KBM-7 (cell line): ENCODE results near the gene PCGF2.

Experiments
- DNase-seq: peaks from one replicate; pipeline ENCODE4 v3.0.0-alpha.2; 2015
- in situ Hi-C: fragments of 300-500 bp; cut with MboI; formaldehyde crosslinking; loops from 2 replicates; pipeline ENCODE4 v1.14.3; 2020; ENCODE audit warnings: low sequenced_read_pairs, low pct_unique_long_range_greater_than_20kb, mixed read lengths

PCGF2 gene

DNA sequence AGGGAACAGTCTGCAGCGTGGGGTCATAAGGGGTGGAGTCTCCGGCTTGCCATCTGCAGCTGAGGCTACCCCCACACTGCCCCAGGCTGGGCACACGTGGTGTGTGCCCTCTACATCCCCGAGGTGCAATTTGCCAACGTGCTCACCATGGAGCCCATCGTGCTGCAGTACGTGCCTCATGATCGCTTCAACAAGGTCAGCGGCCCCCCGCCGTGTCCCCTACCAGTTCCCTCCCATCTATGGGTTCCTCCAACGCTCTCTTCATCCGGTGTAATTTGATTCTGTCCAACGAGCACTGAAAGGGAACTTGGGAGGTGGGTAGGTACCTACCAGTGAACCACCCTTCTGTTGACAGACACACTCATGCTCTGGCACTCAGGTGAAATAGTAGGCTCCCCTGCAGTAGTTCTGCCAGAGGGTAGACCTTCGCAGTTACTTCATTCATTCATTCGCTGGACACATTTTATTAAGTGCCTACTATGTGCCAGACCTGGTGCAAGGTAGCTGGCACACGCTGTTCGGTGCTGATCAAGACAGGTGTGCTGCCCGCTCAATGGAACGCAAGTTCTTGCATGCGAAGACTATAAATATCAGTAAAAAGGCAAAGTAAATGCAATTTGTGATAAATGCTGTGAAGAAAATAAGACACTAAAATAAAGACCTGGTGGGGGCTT lies 40.3 kb downstream of the PCGF2 start:
- in situ Hi-C loops: no loop called here
- DNase-seq: no peak

DNA sequence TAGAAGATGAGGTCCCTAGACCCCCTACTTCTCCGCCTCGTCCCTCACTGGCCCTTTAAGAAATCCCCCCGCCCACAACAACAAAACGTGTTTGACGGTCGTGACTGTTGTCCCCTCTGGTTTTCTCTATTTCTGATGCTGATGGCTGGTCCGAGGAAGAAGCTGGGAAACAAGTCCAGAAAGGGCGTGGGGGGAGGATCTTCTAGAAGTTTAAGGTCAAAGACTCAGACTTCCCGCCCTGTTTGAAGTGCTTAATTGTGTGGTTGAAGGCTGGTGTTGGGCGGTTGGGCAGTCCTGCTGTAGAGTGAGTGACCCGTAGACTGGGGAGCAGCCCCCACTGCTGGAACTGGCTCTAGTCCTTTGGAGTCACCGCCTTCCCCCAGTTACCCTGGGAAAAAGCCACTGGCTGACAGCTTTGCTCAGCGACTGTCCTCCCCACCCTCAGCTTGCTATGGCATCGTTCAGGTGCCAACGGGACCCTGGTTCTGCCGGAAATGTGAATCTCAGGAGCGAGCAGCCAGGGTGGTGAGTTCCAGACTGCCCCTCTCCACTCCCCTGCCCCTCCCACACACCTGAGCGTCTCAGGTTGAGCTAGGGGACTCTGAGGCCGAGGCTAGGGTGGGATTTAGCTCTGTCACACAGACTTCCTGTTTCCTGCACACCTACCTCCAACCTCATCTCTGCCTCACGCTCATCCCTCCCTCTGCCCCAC lies 41.5 kb downstream of the PCGF2 start:
- DNase-seq: peak; percentile 36
- in situ Hi-C loops: no loop called here

DNA sequence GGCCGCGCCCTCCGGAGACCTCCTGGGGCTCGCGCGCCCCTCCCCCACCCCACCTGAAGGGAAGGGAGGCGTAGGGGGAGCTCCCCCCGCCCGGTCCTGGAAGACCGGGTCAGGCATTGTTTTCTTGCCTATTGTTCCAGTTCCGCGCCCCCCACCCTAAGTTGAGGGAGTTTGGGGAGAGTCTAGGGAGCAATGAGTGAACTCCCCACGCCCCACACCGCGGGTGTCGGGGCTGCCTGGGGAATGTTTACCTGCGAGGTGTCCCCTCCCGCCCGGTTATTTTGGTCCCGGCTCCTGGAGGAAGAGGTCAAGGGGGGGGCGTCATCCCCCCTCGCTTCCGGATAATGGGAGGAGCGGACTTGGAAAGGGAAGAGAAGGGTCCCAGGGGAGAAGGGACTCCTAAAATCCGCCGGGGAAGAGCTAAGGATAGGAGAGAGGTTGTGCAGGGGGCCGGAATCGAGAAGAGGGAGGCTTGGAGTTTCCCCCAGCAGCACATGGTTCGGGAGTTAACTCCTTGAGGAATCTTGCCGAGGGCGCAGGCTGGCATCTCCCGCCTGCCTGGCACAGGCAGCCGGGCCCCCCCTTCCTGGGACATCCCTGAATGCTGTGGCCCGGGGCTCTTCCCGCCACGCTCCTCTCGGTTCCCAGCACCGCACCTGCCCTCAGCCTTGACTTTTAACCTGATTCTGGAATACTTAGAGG lies 42.2 kb downstream of the PCGF2 start:
- in situ Hi-C loops: no loop called here
- DNase-seq: peak; percentile 50

DNA sequence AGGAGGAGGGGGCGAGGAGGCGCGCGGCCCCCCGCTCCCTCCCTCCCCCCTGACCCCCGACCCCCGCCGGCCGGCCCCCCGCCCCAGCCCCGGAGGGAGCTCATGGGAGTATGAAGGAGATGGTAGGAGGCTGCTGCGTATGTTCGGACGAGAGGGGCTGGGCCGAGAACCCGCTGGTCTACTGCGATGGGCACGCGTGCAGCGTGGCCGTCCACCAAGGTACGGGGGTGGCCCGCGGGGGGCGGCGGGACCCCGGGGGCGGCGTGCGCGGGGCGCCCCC lies 42.7 kb downstream of the PCGF2 start:
- in situ Hi-C loops: no loop called here
- DNase-seq: no peak

DNA sequence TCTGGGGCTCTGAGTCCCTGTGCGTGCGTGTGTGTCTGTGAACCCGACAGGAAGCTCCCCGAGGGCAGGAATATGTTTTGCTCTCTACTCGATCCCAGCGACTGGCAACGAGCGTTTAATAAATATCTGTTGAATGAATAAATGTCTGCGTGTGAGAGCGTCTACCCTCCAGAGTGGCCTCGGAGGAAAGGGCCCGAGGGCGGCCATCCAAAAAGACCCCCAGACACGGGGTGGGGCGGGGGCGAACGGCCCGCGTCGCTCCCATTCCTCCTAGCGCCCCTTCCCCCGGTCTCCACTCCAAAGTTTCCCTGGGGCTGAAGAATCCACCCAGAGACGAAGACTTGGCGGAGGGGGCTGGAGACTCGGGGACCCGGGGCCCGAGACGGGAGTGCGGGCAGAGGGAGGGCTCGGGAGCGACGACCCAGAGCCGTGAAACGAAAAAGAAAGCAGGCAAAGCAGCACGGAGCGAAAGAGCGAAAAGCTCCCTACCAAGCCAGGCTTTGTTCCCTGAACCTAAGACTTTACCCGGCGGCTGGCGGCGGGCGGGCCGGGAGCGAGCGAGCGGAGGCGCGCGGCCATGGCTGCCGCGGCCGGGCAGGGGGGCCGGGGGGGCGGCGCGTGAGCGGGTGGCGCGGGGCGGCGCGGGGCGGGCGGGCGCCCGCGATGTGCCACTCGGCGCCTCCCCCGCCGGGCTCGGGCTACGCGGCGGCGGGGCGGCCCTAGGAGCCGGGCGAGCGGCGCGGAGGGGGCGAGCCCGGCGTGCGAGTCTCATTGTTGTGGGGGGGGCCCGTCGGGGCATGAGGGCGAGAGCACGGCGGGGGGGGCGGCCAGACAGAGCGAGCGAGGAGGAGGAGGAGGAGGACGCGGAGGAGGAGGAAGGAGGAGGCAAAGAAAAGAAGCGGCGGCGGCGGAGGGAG lies 43.3 kb downstream of the PCGF2 start, which contains the start of gene MLLT6:
Gene MLLT6, plus strand, starts transcription at position 668 of the 917 bp plus-strand sequence. CDS start 360 bp downstream, outside the sequence.
- in situ Hi-C loops: no loop called here
- DNase-seq: peak; percentile 68

DNA sequence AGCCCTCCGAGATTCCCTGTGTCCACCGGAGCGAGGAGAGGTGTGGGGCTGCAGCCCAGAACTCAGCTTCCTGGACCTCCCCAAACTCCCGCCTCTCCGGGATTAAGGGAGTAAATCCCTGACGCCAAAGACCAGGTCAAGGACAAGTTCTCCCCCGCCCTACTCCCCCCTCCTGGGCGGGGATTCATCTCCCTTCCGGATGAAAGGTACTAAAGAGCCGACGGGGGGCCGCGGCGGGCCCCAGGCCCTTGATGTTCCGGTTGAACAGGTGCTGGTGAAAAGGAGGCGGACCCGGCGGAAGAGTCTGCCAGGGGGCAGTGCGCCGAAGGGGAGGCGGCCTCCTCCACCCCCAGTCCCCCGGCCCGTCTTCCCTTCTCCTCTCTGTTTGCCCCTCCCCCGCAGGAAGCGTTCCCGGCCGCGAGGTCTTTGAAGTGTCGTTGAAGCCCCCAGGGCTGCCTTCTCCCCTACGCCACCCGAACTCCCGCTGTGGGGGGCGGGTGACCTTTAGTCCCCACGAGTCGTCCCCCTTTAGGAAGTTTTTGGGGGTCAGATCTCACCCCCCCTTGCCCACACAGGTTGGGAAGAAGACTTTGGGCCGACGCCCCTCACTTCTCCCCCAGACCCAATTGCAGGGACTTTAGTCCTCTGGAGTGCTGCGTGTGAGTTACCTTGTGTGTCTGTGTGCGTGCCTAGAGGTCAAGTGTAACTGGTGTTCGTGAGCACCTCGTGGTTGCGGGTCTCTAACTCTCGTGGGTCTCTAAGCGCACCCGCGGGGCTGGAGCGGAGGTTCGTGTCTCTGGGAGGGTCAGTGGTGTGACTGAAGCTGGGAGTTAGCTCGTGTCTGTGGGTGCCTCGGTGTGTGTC lies 44.2 kb downstream of the PCGF2 start:
- DNase-seq: peak; percentile 93

DNA sequence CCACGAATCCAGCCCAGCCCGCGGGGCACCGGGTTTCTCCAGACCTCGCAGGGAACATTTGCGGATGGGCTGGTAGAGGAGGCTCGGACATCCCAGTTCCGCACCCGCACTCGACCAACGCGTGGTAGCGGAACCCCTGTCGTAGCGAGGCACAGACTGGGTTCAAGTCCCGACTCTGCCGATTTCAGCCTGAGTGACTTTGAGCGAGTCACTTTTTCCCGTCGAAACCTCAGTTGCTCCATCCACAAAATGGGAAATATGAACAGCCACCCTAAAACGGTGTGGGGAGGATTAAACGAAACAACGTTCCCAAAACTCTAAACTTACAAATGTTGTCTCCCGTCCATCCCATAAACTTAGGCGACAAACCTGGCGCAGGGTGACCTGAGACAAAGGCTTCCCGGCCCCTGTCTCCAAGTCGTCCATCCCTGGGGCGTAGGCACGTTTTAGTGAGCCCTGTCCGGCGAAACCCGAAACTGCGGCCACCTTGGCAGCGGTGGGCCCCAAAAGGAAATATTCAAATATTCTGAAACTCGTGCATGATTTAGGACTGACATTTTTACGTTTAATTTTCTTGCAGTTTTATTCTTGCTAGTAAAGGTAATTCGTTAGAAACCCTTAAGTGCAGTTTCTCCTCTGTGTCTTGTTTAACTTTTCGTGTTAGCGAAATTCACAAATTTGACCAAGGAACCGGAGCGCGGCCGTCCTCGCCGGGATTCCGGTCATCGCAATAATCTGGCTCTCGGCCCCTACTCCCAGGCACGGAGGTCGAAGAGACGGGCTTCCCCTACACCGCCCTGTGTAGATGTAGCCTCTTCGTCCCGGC lies 45.0 kb downstream of the PCGF2 start:
- in situ Hi-C loops: no loop called here
- DNase-seq: no peak

More for the DNA sequence above, 44.2 kb downstream of the PCGF2 start:
- in situ Hi-C loops: no loop called here

DNA sequence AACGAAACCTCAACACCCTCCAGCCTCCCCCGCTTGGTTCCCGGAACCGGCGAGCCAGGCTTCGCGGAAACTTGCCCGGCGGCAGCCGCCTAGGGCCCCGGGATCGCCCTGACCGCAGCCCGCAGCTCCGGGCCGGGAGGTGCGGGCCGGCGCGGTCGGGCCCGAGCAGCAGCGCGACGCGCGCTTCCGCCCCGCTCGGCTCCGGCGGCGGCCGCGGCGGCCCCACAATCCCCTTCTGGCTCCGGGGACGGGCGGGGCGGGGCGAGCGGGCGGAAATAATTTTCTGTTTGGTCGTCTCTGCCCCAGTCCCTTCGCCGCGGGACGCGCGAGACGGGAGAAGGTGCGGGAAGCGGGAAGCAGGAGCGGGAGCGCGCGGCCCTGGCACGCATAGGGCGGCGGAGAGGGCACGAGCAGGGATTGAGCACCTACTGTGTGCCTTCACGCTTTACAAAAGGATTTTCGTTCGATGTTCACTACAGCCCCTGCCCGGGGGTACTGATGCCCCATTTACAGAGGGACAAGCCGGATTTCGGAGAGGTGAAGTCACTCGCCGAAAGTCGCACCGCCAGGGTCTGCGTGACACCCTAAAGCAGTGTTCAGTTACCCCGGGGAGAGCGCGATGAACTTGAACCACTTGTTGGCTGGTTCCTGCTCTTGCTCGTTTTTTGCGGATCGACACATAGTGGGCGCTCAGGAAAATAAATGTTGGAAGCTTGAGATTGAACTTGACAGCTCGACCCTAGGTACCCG lies 45.8 kb downstream of the PCGF2 start:
- in situ Hi-C loops: no loop called here

DNA sequence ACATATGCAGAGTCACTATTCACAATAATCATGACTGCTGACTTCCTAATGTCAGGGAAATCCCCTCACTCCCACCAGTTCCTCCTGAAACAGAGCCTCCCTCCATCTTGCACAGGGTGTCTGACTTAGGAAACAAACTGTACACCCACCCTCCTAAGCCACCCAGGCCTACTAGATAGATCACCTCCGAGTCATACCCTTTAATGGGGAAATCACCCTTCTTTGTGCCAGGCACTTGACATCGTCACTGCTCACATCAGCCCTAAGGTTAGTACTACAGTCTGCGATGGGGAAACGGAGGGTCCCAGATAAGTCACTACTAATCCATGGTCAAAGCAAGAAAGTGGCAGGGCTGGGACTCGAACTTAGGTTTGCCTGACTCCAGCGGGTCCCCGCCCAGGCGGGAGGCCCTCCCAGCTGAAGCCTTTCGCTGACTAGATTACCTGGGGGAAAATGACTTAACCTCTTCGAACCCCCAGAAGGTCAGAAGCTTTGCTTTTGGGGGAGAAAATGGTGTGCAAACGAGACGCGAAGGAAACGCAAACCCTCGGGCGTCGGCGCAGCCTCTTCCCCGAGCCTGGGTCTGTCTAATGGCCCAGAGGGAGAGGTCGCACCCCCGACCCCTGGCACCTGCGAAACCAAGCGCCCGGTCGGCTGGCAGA lies 46.5 kb downstream of the PCGF2 start:
- in situ Hi-C loops: no loop called here
- DNase-seq: peak; percentile 73

More for the DNA sequence above, 45.8 kb downstream of the PCGF2 start:
- peak; percentile 87 for DNase-seq

DNA sequence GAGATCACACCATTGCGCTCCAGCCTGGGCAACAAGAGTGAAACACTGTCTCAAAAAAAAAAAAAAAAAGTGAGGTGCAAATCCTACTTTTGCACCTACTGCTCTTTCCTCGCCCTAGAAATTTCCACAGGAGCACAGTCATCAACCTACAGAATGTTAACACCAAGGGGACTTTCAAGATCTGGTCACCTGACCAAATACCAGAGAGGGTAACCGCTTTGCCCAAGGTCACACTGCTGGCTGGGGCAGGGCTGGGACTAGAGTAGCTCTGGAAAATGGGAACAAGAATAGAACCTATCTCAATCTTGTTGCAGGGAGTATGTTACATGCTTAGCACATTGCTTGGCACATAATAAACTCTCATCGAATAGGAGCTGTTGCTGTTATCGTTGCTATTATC lies 49.4 kb downstream of the PCGF2 start:
- in situ Hi-C loops: no loop called here
- no peak for DNase-seq

DNA sequence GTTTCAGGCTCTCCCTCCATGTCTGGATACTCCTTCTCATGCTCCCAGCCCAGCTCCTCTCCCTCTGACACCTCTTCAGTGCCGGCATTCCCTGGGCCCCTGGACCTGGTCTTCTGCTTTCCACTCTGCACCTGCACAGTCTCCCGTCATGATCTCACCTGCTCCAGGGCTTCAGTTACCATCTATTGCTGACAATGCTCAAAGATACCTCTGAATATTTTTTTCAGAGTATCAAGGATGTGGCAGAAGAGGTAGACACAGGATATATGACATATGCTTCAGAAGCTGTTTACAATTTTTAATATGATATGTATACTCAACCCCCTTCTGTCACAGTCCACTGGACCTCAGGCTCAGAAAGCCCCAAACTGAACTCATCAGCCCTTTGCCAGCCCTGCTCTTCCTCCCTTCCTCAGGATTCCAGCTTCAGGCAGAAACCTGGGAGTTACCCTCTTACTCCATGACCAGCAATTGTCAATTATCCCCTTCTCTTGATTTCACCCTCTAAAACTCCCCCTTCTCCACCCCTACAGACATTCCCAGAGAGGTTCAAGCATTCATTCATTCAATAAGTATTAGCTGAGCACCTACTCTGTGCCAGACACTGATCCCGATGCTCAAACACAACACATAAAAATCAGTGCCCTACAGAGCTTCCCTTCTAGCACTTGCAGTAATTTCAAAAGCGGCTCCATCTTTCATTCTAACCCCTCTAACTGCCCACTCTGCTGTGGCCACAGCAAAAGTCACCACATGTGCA lies 50.9 kb downstream of the PCGF2 start:
- in situ Hi-C loops: no loop called here
- DNase-seq: no peak

DNA sequence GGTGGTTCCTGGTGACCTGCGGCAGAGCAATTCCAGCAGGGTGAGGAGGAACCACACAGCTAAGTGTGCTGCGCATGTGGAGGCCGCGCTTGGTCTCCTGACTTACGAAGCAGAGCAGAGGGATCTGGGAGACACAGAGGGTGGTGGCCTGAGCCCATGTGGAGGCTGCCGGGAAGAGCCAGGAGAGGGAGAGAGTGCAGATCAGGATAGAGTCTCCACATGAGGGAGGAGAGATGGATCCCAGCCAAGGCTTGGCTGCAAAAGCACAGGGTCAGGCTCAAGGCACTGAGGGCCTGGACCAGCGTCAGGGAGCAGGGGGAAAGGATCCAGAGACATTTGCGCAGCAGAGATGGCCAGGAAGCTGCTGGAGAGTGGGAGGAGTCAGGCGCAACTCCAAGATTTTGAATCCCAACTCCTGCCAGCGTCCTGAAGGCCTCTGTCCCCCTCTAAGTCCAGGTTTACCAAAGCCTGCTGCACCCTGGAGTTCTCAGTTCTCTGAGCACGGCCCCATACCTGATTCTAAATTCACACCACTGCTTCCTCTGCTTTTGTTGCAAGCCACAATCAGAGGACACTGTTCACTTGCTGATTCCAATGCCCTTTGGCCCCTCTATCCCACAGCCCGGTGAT lies 54.3 kb downstream of the PCGF2 start:
- DNase-seq: no peak
- in situ Hi-C loops: no loop called here

DNA sequence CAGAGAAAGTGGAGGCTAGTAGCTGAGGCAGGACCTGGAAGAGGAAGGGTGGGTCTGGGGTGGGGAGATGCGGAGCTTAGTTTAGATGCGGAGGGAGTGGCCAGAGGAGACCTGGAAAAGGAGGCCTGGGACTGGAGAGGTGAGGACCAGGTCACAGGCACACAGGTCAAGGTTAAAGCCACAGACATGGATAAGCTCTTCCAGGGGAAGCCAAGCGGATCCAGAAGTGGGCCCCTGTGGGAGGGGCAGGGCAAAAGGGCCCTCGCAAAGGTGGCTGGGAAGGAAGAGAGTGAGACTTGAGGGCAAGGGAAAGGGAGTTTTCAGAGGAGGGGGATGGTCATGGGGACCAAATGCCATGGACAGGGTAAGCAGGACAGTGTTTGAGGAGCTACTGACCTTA lies 57.0 kb downstream of the PCGF2 start:
- in situ Hi-C loops: no loop called here
- no peak for DNase-seq

DNA sequence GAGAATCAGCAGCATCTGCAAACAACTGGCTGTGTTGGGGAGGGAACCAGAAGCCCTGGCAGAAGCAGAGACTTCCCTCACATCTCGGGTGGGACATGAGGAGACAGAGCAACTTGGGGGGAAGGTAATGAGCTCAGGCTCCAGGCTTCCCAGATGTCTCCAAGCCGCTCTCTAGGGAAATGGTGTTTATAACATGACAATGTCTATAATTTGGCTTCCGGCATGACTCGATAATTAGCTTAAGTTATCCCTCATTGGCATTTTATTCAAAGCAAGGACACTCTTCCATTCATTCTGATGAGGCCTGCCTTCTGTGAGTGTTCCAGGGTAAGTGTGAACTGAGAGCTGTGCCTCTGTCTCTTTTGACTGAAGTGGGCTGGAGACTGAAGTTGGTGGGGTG lies 57.8 kb downstream of the PCGF2 start:
- in situ Hi-C loops: no loop called here
- no peak for DNase-seq

DNA sequence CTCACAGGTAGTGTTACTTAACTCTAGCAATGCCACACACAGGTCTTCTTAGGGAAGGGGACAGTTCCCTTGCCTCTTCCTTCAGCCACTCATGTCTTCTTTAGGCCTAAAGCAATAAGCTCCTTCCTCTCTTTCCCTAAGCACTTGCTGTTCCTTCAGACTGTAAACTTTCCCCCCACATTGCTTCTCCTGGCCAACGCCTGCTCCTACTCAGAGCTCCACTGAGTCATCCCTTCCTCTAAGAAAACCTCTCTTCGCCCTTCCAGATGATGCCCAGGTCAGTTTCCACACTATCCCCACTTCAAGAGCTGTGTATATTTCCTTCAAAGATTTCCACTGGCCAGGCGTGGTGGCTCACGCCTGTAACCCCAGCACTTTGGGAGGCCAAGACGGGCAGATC lies 60.9 kb downstream of the PCGF2 start:
- in situ Hi-C loops: no loop called here
- no peak for DNase-seq

DNA sequence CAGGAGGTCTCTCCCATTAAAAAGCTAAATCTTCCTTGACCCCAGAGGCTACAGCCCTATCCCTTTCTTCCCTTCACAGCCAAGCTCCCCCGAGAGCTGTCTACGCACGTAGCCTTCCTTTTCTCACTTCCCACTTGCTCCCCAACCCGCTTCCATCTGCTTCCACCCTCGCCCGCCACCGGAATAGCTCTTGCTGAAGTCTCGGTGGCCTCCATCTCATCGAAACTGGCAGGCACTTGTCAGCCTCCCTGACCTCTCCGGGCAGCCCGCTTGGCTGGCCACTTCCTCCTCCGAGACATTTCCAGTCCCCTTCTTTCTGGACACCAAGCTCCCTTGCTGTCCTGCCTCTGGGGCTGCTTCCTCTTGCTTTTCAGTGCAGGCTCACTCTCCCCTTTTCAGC lies 62.6 kb downstream of the PCGF2 start:
- in situ Hi-C loops: no loop called here
- no peak for DNase-seq
